Fibroblast of peridontal ligament (primary cell): ENCODE results near the gene CHRM2.
A peak's percentile ranks its signal among the peaks of the same experiment; 100 is the strongest.

Source experiments
- DNase-seq: peaks from one replicate; pipeline ENCODE4 v3.0.0-alpha.2; 2010; ENCODE audit errors: extremely low read depth

CHRM2 gene

DNA sequence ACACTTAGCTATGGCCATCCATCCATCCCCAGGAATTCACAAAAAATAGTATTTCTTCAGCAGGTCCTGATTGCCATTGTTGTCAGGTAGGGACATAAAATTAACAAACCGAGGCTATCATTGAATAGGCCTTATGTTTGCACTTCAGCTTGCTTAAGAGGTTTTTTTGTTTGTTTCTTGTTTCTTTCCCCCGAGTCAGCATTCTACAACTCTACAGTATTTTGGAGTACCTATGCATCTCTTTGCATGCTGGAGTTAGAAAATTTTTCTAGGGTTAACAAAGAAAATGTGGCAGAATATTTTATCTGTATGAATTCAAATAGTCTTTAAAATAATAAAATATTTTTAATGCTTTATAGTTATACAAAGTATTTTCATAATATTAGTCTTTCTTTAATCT, 26.3 kb downstream of the CHRM2 start:
- no peak for DNase-seq

DNA sequence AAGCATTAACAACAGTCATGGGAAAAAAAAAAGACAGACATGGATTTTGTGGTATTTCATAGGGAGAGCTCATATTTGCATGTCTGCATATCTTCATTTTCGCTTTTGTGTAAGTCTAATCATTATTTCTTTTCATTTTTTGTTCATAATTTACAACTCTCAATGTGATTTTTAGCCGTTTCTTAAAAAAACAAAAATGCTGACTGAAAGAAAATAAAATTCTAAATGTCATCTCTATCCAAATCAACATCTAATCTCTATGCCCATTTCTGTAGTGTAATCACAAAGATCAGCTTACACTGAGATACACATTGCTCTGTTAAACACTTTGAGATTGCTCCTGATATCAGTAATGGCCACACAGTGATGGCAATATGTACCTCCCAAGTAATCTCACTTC, 29.2 kb downstream of the CHRM2 start:
- no peak for DNase-seq

DNA sequence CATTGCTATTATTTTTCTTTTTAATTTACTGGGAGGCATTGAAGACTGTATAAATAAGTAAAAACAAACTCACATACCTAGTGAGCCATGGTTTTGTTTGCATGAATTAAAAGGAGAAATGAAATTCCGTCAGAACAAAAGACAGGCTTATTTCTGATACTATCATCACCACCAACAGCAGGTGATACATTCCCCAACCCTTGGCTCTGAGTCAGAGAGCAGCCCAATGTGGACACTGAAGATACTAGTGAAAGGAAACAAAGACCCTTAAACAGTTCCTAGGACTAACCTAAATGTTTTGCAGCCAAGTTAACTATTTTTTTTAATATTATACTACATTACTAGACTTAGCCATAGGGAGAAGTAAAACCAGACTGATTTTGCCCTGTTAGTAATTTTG, 31.6 kb downstream of the CHRM2 start:
- DNase-seq = no peak

DNA sequence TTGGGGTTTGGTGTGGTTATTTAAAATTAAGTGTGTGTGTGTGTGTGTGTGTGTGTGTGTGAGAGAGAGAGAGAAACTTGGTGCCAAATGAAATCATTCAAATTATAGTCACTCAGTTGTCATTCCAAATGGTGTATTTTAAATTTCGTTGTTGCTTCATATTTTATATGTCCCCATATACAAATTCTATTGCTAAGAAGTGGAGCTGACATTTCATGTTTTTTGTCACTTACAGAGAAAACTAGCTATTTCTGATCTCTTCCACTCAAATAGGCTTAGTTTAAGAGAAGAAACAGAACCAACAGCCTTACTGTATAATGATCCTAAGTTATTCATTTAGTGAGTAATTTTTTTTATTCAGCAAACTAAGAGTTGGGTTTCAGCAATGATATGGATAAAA, 42.3 kb downstream of the CHRM2 start:
- no peak for DNase-seq

- no peak for DNase-seq
Observed at GRCh38 chr7:136911344-136911743, 42.9 kb downstream of the CHRM2 start.

DNA sequence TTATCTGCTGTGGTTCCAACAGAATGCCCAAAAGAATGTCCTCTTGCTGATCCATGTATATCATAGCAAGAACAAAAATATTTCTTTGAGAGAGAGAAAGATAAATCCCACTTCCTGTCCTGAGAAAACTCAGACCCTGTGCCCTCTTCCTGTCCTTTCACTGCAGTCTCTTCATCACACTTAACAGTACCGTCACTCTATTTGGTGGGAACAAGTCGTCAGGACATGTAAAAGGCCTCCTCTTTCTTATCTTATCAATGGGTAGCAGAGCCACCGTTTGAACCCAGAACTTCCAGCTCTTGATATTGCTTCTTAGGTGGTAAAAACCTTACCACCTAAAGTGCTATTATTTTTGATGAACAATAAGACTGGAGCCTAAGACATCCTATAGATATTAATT, 43.9 kb downstream of the CHRM2 start:
- no peak for DNase-seq

DNA sequence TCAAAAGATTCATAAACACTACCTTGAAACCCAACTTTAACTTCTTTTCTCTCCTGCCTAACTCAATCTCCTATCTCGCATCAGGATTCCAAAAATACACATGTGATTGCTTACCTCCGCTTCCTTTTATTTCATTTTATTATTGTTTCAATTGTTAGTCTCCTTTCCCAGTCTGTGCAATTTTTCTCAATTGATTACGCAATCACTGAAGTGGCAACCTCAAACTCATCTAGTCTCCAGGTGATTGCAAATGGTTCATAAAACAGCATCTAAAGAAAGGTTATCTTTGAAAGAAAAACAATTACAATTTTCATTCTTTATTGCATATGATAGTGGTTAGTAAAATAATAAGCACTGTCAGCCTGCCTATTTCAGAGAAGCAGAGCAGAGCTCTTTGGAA, 45.6 kb downstream of the CHRM2 start:
- no peak for DNase-seq

DNA sequence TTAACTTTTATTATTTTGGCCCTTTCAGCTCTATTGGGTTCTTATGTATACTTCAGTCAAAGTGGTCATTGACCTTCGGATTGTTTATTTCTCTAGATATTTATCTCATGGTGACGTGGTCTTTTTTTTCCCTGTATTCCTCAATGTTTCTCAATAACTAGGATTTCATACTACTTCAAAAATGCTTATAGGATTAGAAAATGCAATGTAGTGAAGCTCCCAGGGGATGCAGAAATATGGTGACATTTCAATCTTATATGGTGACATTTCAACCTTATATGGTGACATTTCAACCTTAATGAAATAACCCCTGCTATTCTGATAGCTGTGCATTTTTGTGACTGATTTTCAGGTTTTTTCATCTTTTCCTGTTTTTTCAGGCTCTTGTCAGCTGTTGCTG, 51.4 kb downstream of the CHRM2 start:
- DNase-seq = no peak

DNA sequence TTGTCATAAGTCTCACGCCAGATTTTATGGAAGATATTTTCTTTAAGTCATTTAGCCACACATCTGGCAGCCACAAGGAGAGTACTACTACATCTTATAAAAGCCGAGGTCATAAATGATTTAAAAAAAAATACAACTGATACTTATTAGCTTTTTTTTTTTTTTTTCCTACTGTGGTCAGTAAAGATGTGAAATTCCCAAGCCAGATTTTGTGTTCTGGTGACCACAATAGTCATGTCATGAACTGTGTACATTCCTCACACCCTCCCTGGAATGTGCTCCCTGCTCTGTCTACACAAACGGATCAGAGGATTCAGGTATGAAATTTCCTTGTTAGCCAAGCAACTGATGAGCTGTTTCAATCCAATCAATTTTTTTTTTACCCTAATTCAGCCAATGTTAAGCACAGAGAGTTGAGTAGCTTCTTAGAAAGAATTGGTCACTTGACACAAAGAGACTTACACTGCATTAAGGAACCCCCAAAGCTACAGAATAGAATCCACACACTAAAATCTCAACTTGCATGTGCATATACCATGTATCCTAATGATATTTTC, 54.7 kb downstream of the CHRM2 start:
- DNase-seq = peak; percentile 18

DNA sequence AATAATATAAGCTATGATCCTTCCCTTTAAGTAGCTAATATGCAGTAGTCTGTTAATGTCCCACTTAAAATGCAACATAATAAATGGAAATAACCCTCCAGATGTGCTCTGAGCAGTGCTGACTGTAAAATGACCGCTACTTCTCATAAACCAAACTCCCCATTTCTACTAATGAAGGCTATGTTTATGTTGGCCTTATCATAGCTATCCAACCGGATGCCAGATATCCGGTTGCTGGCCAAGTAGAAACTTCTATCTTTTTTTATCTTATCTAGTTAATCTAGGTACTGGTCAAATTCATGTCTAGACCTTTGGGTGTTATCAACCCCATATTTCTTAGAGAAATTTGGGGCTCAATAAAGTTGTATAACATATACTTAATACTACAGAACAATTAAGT, 56.6 kb downstream of the CHRM2 start:
- no peak for DNase-seq

DNA sequence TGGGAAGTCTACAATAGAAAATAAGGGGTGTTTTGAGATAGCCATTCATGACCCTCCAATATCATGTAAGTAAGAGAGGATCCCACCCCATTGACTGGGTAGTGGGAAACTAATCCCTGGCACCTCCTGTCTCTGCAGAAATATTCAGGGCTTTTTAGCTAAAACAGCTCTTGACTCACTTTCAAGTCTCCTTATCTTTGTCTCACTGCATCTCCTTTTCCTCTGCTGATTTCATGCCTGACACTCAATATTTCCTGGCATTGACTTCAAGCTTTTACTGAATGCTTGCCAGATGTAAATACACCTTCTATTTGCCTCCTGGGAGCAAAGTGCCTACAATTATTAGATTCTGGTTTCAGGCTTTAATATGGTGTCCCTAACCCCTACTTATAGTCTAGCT, 57.1 kb downstream of the CHRM2 start:
- DNase-seq = no peak

DNA sequence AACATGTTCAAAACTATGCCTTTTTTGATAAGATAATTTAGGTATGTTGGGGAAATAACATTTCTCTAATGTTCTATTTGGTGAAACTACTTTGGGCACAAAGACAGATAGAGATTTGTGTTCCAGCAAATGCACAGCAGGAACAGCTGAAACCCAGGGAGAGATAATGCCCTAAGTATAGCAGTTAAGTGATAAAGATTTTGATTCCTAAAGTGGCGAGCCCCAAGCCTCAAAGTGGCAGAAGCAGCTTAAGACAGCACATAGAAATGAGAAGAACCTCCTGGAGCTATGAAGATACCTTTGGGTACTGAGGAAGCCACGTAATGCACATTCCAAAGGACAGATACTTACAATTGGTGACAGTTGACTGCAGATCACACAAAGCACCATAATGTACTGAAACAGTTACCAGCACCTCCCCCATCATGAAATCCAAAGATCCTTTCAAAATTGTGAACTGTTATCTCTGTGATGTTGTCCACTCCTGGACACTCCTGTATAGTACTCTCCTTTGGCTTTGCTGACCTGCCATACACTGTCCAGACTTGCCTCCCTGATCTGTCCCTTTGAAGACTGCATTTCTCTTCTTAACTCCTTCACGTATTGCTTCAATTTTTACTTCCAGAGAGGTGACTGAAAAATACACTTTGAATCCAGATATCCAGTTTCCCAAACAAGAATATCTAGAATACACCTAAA, 62.9 kb downstream of the CHRM2 start:
- DNase-seq = no peak

DNA sequence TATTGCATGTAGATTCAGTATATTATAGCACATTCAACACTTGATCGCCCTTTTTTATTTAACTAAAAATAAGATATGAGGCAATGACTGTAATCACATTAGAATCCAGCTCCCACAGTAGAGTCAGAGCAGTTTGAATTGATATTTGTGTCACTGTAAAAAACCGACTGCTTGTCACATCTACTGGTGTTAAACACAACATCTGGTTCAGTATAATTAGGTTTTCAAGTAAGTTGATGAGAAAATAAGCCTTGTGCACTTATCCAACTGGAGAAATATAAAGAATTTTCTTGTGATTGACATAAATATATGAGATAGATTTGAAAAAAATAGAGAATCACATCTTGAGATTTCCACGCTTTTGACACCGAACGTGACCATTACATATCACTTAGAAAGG, 69.0 kb downstream of the CHRM2 start:
- DNase-seq = no peak

DNA sequence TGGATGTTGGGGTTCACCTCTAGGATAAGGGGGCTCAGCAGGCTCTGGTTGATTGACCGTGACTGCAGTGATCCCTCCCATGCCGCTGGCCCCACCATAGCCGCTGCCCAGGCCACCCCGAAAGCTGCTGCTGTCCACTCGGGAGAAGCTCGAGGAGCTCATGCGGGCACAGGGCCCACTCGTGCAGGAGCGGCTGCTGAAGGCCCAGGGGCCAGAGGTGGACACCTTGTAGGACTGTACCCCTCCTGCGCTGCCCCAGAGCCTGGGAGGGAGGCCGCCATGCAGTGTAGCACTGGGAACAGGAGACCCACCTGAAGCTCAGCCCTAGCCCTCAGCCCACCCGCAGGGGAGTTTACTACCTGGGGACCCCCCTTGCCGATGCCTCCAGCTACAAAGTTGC, 70.0 kb downstream of the CHRM2 start:
- DNase-seq = no peak

GRCh38 chr7:136940122-136940521, 71.7 kb downstream of the CHRM2 start:
- no peak for DNase-seq

GRCh38 chr7:136940917-136941316, 72.5 kb downstream of the CHRM2 start:
- no peak for DNase-seq

- DNase-seq = no peak
Observed at GRCh38 chr7:136941816-136942215, 73.4 kb downstream of the CHRM2 start.

DNA sequence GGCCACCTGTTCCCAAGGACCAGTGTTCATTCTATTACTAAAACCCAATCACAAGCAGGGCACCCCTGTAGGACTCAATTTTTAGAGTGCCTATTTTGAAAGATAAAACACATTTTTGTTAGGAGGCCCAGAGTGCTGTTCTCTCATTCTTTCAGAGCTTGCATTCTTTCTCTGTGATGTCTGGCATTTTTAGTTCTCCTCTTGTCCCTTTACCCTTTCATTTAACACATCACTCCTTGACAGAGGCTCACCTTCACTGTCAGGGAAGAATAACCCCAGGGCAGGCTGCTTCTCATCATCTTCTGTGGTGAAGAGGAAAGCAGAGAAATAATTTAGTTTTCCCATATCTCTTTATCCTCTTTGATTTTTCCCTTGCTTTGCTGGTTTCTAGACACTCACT, 73.9 kb downstream of the CHRM2 start:
- DNase-seq = no peak

GRCh38 chr7:136942994-136943393, 74.5 kb downstream of the CHRM2 start:
- no peak for DNase-seq

- DNase-seq = no peak
Observed at GRCh38 chr7:136947347-136947746, 78.9 kb downstream of the CHRM2 start.

DNA sequence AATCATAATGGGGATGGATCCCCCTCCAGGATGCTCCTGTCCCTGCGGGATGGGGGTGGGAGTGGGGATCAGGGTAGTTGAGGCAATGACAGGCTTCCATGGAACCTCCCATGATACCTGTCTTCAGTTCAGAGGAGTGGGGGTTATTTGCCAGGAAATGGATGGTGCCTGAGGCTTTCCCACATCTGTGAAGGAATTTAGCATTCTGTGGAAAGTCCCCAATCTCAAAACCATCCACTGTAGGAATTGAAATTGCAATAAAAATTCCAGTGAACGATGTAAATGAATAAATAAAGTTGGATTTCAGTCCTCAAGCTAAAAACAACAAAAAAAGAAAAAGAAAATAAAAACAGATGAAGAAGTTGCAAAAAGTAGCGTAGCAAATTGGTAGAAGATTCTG, 81.9 kb downstream of the CHRM2 start:
- DNase-seq = no peak

DNA sequence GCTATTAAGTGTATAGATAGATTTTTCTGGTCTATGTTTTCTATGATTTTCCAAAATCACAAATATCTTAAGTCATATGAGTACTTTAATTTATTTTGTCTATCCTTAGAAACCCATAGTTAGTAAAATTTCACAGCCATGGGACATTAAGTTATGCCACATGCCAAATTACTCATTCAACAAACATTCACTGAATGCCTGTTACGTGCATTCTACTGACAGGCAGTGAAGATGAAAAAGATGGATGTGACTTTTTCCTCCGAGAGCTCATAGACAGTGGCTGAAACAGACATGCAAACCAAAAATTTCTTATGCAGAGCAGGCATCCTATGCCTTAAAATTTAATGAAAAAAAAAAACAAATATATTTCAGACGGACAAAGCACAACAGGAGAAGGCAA, 84.9 kb downstream of the CHRM2 start:
- peak; percentile 38 for DNase-seq

GRCh38 chr7:136956232-136956631, 87.8 kb downstream of the CHRM2 start:
- DNase-seq = peak; percentile 47

DNA sequence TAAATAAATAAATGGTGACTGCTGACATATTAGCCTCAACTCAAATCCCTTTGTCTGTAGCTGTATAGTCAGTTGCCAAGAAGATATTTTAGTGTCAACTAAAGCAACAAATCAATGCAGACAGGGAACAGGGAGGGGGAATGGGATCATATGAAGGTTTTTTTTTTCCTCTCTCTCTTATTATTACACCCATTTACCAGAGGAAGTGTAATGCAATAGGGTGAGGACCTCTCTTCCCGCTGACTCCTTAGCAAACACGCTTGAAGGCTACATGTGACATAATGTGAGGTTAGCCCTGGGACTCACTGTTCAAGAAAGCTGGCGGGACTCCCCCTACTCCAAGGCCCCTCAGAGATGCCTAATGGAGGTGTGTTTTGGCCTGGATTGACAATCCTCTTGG, 88.2 kb downstream of the CHRM2 start:
- no peak for DNase-seq
